DOHH2 (cell line): ENCODE measurements around the gene TIPIN.

Source experiments
- EZH2phosphoT487 ChIP-seq: fragments of 200-600 bp; sonication (generic); IDR thresholded peaks from 2 replicates; pipeline ENCODE4 v1.6.1; 2017; ENCODE audit warnings: borderline replicate concordance, mild to moderate bottlenecking, antibody characterized with exemption, low read length, moderate library complexity, mixed read lengths
- TF ChIP-seq, protein P1 (sequence below): fragments of 200-600 bp; sonication (generic); IDR thresholded peaks from one replicate; pipeline ENCODE4 v1.5.1; 2014; ENCODE audit warnings: antibody characterized with exemption, mild to moderate bottlenecking, low read depth, low read length; ENCODE audit not compliant: poor library complexity, severe bottlenecking

DNA sequence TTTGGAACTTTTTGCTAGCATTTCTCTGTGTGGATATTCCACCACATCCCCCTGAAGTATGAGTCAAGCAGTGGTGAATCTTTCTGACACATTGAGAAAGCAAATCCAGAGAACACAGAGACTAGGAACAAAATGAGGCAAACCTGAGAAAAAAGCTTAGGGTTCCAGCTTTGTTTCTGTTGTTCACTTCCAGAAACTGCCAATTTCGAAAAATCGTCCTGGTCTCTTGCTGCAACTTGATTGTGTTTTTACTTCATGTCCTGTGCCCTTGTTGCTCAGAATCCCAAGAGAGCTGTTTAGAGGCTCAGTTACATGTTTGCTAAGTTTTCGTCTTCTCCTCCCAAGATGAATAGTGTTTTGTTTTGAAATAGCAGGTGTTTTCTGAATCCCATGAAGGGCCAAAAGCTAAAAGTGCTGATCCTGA is 43.9 kb upstream of the TIPIN start:
- TF ChIP-seq, protein P1, sequence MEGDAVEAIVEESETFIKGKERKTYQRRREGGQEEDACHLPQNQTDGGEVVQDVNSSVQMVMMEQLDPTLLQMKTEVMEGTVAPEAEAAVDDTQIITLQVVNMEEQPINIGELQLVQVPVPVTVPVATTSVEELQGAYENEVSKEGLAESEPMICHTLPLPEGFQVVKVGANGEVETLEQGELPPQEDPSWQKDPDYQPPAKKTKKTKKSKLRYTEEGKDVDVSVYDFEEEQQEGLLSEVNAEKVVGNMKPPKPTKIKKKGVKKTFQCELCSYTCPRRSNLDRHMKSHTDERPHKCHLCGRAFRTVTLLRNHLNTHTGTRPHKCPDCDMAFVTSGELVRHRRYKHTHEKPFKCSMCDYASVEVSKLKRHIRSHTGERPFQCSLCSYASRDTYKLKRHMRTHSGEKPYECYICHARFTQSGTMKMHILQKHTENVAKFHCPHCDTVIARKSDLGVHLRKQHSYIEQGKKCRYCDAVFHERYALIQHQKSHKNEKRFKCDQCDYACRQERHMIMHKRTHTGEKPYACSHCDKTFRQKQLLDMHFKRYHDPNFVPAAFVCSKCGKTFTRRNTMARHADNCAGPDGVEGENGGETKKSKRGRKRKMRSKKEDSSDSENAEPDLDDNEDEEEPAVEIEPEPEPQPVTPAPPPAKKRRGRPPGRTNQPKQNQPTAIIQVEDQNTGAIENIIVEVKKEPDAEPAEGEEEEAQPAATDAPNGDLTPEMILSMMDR, result no peak
- no peak for TF ChIP-seq EZH2phosphoT487
